PC-3 (cell line): Measurements from ENCODE around the gene NDUFA7. TPM values are rescaled to one million over a fixed set of nuclear protein-coding genes. Genes with fewer than 3 reads are reported as not detected.

ENCODE experiments used
- ATAC-seq: fragments of 200-7000 bp; cut with Tn5 transposase; 2 replicates; pipeline ENCODE4 v1.9.1; 2020; ENCODE audit warnings: mild to moderate bottlenecking, moderate library complexity
- BruUV-seq: library from RNA; stranded (reverse); fragments of 400-500 nt; replicated peaks from 2 replicates; lab custom pipeline; 2021; lab: Mats Ljungman, UMichigan
- CTCF ChIA-PET: fragments of 300-600 bp; sonication (Branson Sonifier 250); formaldehyde crosslinking; loops from one replicate; lab custom pipeline; 2022; ENCODE audit warnings: antibody characterized with exemption; lab: Charles Lee
- POLR2A ChIA-PET: fragments of 300-600 bp; sonication (Branson Sonifier 250); formaldehyde crosslinking; loops from one replicate; lab custom pipeline; 2022; ENCODE audit warnings: antibody characterized with exemption; ENCODE audit not compliant: unreplicated experiment; lab: Charles Lee
- DNase-seq: peaks from one replicate; pipeline ENCODE4 v3.0.0-alpha.2; 2015
- H2AFZ ChIP-seq: fragments of 300-600 bp; sonication (generic); 2 replicates; pipeline ENCODE4 v1.6.0; 2016; ENCODE audit warnings: antibody characterized with exemption, low read length
- H3F3A ChIP-seq: fragments of 300-600 bp; sonication (generic); one replicate; pipeline ENCODE4 v1.6.0; 2017; ENCODE audit warnings: antibody characterized with exemption, low read length, control low read depth, mild to moderate bottlenecking; ENCODE audit not compliant: unreplicated experiment
- H3K27ac ChIP-seq: fragments of 300-600 bp; sonication (generic); 2 replicates; pipeline ENCODE4 v1.5.1; 2016; ENCODE audit warnings: mild to moderate bottlenecking, low read length
- H3K27me3 ChIP-seq: fragments of 300-600 bp; sonication (generic); 2 replicates; pipeline ENCODE4 v1.6.1; 2016; ENCODE audit warnings: low read length, mixed read lengths
- H3K36me3 ChIP-seq: fragments of 300-600 bp; sonication (generic); 2 replicates; pipeline ENCODE4 v1.6.1; 2016; ENCODE audit warnings: low read depth, mixed run types, low read length, mixed read lengths
- H3K4me1 ChIP-seq: fragments of 300-600 bp; sonication (generic); 2 replicates; pipeline ENCODE4 v1.5.1; 2016; ENCODE audit warnings: low read length; ENCODE audit not compliant: insufficient read depth
- H3K4me2 ChIP-seq: fragments of 300-600 bp; sonication (generic); 2 replicates; pipeline ENCODE4 v1.6.0; 2016; ENCODE audit warnings: low read length
- H3K4me3 ChIP-seq: fragments of 300-600 bp; sonication (generic); 2 replicates; pipeline ENCODE4 v1.5.1; 2016; ENCODE audit warnings: mild to moderate bottlenecking, low read length, mixed read lengths
- H3K79me2 ChIP-seq: fragments of 300-600 bp; sonication (generic); 2 replicates; pipeline ENCODE4 v1.6.1; 2017; ENCODE audit warnings: low read length, mixed read lengths
- H3K9ac ChIP-seq: fragments of 300-600 bp; sonication (generic); 2 replicates; pipeline ENCODE4 v1.6.0; 2016; ENCODE audit warnings: mild to moderate bottlenecking, low read length
- H3K9me2 ChIP-seq: fragments of 300-600 bp; sonication (generic); replicated peaks from 2 replicates; pipeline ENCODE4 v1.6.1; 2016; ENCODE audit warnings: mixed run types, low read length, mixed read lengths
- H3K9me3 ChIP-seq: fragments of 300-600 bp; sonication (generic); 2 replicates; pipeline ENCODE4 v1.6.1; 2016; ENCODE audit warnings: low read length, mixed read lengths
- H4K20me1 ChIP-seq: fragments of 300-600 bp; sonication (generic); 2 replicates; pipeline ENCODE4 v1.6.1; 2016; ENCODE audit warnings: low read length, mixed read lengths
- CTCF ChIP-seq: fragments of 300-600 bp; sonication (generic); conservative IDR thresholded peaks from 2 replicates; pipeline ENCODE4 v1.5.1; 2017; ENCODE audit warnings: antibody characterized with exemption, low read depth, mild to moderate bottlenecking, low read length
- EZH2 ChIP-seq: fragments of 300-600 bp; sonication (generic); IDR thresholded peaks from one replicate; pipeline ENCODE4 v1.6.1; 2017; ENCODE audit warnings: antibody characterized with exemption, mild to moderate bottlenecking, low read length; ENCODE audit not compliant: unreplicated experiment
- EZH2phosphoT487 ChIP-seq: fragments of 300-600 bp; sonication (generic); IDR thresholded peaks from 2 replicates; pipeline ENCODE4 v1.6.1; 2018; ENCODE audit warnings: mild to moderate bottlenecking, antibody characterized with exemption, low read length, borderline replicate concordance
- intact Hi-C: fragments of 100-400 bp; cut with micrococcal nuclease; formaldehyde crosslinking; loops from 2 replicates; pipeline ENCODE4 v1.9.0; 2023
- total RNA-seq: library from RNA; depleted of rRNA; stranded (reverse); fragments of >200 nt; gene quantifications from 2 replicates; pipeline ENCODE4 v1.2.3, GENCODE V29; 2014

The NDUFA7 gene
- total RNA-seq, 1 experiment from 2014 or later = 144 TPM

DNA sequence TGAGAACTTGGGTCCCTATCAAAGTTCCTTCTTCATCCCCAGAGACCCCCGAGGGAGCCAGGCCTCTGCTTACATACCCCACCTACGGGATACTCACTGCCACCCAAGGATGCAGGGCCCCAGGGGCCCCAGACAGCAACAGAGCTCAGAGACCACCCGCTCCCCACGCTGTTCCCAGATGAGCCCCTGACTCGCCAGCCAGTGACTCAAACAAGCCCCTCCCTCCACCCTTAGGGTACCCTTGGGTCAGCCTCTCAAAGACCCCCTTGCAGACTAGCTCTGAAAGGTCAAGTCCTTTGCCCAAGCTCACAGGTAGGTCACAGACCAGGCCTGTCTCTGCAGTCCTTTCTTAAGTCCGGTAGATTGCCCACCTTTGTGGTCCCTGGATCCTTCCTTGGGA lies 58.7 kb downstream of the NDUFA7 start:
- no peak overlapping the region for H3K4me2 ChIP-seq
- BruUV-seq = no TSS peak
- no peak overlapping the region for H3K9ac ChIP-seq
- H3K27me3 ChIP-seq = no peaks in the 10 kb centered on the region
- H3K4me1 ChIP-seq = no peaks in the 10 kb centered on the region
- ChIA-PET POLR2A (no interaction called here), CTCF (no interaction called here)
- H3K4me3 ChIP-seq = no peak overlapping the region
- H3K36me3 ChIP-seq = no peaks in the 10 kb centered on the region
- H3K9me2 ChIP-seq = no peaks in the 10 kb centered on the region
- ATAC-seq = no peak
- DNase-seq = no peak
- H3K27ac ChIP-seq = no peak overlapping the region
- H4K20me1 ChIP-seq = no peaks in the 10 kb centered on the region
- H3K9me3 ChIP-seq = no peaks in the 10 kb centered on the region
- TF ChIP-seq CTCF = no peak
- TF ChIP-seq EZH2 = no peak
- no peak for TF ChIP-seq EZH2phosphoT487
- H3F3A ChIP-seq = no peaks in the 10 kb centered on the region
- H3K79me2 ChIP-seq = no peaks in the 10 kb centered on the region
- no peak overlapping the region for H2AFZ ChIP-seq
- intact Hi-C loops = no loop called here

DNA sequence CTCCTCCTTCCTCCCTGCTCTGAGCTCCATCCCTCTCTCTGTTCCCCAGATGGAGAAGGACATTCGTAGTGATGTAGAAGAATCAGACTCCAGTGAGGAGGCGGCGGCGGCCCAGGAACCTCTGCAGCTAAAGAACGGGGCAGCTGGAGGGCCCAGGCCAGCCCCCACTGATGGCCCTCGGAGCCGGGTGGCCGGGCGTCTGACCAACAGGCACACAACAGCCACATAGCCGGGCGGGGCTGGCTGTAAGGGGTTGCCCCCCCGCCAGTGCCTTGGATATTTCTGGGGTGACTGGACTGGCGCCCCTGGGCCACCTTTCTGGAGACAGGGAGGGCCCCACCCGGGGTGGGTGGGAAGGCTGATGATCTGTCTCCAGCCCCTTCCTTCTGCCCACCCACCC lies 59.3 kb downstream of the NDUFA7 start:
- Histone ChIP-seq H2AFZ (no peak overlapping the region), H3K4me1 (no peaks in the 10 kb centered on the region), H3K36me3 (no peaks in the 10 kb centered on the region), H3F3A (no peaks in the 10 kb centered on the region), H3K27ac (no peak overlapping the region), H3K9me2 (no peaks in the 10 kb centered on the region), H3K4me2 (no peak overlapping the region), H3K9ac (no peak overlapping the region), H4K20me1 (no peaks in the 10 kb centered on the region), H3K4me3 (no peak overlapping the region), H3K27me3 (no peaks in the 10 kb centered on the region), H3K9me3 (no peaks in the 10 kb centered on the region), H3K79me2 (no peaks in the 10 kb centered on the region)
- intact Hi-C loops = no loop called here
- no TSS peak for BruUV-seq
- ChIA-PET POLR2A (no interaction called here), CTCF (interaction anchor here (0.5 to 0.6 kb wide), 3 partner anchors 103 to 380 kb away, joined by 3 to 5 read pairs (median 4); no protein-coding TSS in a partner anchor)
- ATAC-seq (no peak), DNase-seq (no peak)
- TF ChIP-seq EZH2 (no peak), CTCF (no peak), EZH2phosphoT487 (no peak)

GRCh38 chr19:8261347-8261746 lies 59.8 kb downstream of the NDUFA7 start:
- Histone ChIP-seq H3K9me2 (no peaks in the 10 kb centered on the region), H2AFZ (no peak overlapping the region), H3K27ac (no peak overlapping the region), H3K4me2 (no peak overlapping the region), H3K4me3 (no peak overlapping the region), H3K9ac (no peak overlapping the region), H4K20me1 (no peaks in the 10 kb centered on the region), H3F3A (no peaks in the 10 kb centered on the region), H3K9me3 (no peaks in the 10 kb centered on the region), H3K27me3 (no peaks in the 10 kb centered on the region), H3K4me1 (no peaks in the 10 kb centered on the region), H3K79me2 (no peaks in the 10 kb centered on the region), H3K36me3 (no peaks in the 10 kb centered on the region)
- no TSS peak for BruUV-seq
- DNase-seq (no peak), ATAC-seq (no peak)
- TF ChIP-seq EZH2phosphoT487 (no peak), CTCF (no peak), EZH2 (no peak)
- ChIA-PET CTCF (interaction anchor here (0.5 to 0.6 kb wide), 2 partner anchors 257 to 381 kb away, joined by 4 to 5 read pairs; no protein-coding TSS in a partner anchor), POLR2A (no interaction called here)
- intact Hi-C loops = no loop called here
